Activated naive CD4-positive, alpha-beta T cell treated with Interleukin-2 at 50 U/mL for 16 hours (primary cell): ENCODE measurements around the gene TSPAN5.
"Not testable (repeated sequence)": the region's sequence is repeated elsewhere in the genome, so short reads cannot be mapped to it uniquely, and the experiment has no call there.

Source experiments
- DNase-seq: peaks from one replicate; pipeline ENCODE4 v3.0.0-alpha.2; 2020

The TSPAN5 gene

DNA sequence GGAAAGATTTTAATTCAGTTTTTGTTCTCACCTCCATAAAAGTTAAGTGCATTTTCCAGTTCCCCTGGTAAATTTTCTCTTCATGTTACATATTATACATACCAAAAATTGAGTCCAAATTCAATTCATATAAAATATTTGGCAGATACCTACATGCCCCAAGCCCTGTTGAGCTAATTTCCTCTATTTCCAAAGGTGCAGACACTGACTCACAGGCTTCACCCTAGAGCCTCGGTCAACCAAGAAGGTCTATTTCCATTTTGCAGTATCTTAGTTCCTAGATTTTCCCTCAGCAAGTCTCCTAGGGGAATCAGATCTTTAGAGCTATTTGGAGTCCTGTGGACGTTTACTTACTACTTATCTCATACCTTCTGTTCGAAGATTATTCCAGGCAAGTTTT, 174.4 kb downstream of the TSPAN5 start:
- no peak for DNase-seq

DNA sequence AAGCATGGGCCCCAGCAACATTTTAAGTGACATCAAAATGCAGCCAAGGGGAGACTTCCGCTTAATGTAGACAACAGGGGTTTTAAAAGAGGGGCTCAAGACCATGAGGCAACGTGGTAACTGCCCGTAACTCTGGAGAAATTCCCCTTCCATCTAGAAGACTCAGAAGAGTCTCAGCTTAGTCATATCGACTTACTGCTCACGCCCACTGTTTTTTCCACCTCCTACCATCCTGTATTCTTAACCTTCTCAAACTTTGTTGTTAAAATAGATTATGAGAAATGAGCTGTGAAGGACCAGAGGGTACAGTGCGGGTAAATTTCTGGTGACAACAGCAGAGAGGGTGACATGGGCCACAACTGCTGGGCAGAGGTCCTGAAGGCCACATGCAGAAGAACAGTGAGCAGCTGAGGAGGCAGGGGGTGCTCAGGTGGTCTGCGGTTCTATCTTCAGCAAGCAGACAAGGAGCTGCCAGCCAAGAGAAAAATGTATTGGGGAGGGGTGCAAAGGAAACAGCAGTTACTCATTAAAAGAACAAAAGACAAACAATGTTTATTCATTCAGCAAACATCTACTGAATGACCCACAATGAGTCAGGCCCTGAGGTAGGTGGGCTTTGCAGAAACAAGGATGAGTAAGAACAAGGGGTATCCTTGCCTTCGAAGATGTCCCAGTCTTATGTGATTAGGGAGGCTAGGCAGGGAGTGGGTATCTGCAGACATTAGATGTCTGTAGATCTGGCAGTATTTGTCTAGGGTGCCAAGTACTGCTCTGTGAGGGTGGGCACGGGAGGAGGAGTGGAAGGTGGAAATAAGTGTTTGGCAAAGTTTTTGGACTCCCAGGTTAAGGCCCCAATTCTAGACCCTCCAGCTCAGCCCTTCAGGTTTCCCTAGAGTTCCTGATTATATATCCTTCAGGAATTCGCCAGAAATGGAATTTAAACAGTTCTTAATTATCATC, 175.3 kb downstream of the TSPAN5 start:
- peak; percentile 45 for DNase-seq

DNA sequence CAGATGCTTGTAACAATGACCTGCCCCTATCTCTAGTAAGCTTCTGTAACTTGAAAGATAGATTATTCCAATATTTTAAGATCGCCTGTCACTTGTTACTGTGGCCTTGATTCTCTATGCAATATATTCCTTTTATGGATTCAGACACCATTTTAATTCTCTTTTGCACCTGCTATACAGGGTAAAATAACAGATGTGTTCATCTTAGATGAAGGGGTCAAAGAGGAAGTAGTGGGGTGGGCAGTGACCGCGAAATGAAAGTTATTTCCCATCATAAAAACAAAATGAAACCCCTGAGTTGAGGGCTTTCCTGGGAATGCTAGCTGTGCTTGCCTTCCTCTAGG, 175.9 kb downstream of the TSPAN5 start:
- no peak for DNase-seq

DNA sequence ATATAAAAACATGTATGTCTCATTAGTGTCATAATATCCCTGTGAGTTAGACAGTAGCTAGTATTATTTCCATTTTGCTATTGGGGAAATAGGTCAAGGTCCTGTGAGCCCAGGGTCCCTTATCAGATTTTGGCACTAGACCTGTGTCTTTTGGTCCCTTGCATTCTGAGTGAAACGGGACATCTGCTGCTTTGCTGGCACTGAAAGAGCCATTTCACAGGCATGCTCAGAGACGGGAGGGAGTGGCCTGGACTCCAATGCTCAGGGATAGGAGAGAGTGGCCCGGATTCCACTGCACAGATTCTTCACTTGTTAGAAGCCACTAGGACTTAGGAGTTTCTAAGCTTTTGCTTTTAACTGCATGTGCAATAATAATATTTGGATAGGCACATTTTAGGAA, 177.2 kb downstream of the TSPAN5 start:
- DNase-seq = no peak

DNA sequence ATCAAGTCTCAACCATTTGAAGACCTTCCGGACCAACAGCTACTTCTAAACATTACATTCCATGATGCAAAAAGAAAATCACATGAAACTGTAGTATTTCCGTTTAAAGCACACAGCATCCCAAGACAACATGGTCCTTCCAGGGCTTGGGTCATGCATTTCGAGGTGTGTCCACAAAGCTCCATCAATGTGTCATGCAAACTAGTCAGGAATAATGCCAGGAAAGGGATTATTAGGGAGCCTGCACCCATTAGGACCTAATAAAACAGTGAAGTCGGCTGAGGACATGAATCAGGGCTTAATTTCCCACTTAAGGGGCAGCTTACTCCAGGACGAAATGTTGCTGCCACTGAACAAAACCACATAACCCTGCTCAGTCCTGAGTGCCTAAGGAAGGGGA, 177.9 kb downstream of the TSPAN5 start:
- no peak for DNase-seq

DNA sequence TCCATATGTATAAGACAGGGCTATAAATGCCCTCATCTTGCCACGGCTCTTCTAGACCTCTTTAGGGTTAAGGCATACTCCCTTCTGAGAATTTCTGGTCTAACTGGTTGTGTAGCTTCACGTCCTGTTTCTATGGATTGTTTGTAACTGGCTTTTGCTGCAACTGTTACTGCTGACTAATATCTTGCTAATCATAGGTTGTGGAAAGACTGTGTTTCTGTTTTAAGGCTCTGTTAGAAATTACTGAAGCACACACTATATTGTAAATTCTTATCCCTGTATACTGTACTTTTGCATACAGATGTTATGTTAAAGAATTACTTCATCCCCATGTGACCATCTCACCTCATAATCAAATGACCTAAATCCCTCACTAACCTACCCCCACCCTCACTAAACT, 178.8 kb downstream of the TSPAN5 start:
- not testable (repeated sequence) for DNase-seq

DNA sequence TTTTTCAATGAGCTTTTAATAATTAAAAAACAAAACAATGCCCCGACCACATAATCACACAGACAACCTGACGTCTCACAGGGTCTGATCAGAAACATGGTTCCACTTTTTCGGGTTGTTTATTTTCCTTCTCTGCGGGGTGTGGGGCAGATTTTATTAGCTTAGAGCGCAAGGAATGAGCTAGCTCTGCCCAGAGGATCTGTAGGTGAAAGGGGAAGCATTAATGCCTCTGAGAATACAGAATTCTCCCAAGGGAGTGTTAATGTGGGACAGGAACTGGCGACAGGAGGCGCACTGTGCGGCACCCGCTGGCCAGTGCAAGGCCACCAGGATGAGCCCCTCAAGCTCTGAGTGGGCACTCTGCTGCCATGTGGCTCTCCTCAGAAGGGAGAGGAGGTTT, 181.5 kb downstream of the TSPAN5 start:
- no peak for DNase-seq

DNA sequence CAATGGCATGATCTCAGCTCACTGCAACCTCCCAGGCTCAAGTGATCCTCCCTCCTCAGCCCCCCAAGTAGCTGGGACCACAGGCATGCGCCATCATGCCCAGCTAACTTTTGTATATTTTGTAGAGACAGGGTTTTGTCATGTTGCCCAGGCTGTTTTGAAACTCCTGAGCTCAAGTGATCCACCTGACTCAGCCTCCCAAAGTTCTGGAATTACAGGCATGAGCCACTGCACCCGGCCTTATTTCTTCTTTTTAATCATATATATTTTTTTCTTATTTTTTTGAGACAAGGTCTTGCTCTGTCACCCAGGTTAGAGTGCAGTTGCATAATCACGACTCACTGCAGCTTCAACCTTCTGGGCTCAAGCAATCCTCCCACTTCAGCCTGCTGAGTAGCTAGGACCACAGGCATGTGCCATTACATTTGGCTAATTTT, 184.0 kb downstream of the TSPAN5 start:
- no peak for DNase-seq

DNA sequence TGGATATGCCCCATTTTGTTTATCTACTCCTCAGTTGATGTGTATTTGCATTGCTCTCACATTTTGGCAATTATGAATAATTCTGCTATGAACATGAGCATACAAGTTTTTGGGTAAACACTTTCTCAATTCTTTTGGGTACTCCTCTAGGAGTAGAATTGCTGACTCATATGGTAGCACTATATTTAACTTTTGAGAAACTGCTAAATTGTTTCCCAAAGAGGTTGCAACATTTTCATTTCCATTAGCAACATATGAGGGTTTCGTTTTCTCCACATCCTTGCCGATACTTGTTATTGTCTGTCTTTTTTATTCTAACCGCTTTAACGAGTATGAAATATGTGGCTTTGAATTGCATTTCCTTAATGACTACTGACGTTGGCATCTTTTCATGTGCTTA, 185.4 kb downstream of the TSPAN5 start:
- no peak for DNase-seq

DNA sequence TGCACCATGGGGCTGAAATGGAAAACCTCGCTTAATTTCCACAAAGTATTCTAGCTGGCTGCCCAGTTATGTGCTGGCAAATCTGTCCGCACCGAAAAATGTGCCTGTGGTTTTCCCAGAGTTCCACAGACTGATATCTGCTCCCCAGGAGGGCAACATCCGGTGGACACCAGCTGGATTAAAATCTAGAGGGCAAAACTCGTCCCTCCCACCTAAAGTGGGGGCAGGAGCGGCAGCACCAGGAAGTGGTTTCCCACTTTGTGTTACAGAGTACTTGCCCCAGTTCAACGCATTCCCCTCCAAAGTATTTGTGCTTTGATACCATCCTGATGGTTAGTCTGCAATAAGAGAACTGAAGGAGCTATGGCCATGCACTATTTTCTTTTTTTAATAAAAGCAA, 187.6 kb downstream of the TSPAN5 start:
- DNase-seq = no peak

DNA sequence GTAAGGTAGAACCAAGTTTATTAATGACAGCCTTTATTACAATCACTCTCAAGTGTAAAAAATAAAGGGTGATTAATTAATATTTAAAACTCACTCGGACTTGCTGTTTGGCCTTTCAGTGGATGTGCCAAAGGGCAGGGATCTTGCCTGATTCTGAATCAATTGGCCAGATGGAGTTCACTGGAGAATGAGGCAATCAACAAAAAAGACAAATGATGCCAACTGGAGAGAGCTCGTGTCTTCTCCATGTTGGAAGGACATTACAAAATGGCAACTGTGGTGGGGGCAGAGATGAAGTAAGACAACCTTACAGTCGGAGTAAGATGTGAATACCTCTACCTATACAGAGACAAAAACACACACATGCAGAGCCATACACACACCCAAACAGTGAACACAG, 188.0 kb downstream of the TSPAN5 start:
- DNase-seq = no peak

DNA sequence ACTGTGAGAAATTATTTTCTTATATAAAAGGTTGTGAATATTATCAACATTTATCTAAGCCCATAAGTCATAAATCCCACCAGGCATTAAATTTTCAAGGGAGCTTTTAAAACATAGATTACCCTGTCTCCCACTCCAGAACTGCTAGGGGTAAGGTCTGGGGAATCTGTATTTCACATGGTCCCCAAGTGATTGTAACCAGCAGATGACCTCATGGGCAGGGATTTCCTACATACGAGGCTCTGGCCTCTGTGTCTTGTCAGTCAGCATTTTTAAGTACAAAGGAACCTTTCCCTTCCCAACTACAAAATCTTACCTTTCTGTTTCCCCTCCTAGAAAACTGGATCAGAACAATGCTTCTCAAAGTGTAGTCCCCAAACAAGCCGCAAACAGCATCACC, 188.6 kb downstream of the TSPAN5 start:
- no peak for DNase-seq

DNA sequence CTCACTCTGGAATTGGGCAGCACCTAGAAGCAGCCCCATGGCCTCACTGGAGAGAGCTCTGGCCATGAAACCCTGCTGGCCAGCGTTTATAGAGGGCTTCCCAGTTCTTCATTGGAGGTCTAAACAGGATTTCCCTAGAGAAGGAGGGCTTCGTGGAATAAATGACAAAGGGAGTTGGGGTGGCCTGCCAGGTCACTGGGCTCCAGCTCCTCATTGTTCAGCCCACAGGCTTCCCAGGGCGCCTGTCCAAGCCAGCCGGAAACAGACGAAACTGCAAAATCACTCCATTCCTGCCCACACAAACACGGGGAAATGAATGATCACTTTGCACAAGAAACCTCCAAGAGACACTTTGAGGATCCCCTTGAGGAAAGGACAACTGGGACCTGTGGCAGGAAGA, 189.7 kb downstream of the TSPAN5 start:
- no peak for DNase-seq

DNA sequence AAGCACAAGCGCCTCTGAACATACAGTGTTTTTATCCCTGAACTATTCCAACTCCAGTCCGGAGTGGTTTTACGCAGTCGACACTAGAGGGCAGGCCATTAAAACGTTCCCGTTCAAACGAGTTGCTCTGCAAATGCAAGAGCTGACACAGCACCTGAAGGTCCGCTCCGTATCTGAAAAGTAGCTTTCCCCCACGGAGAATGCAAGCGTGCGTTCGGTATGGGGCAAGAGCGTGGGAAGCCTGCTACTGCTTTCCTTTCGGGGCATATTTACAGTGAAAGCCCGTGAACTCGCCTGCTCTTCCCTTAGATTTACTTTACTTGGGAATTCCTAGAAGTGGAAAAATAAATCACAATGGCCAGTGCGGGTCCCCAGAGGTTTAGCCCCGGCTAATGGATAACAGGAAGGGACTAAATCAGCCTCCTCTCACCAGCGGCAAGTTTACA, 190.8 kb downstream of the TSPAN5 start:
- peak; percentile 72 for DNase-seq

DNA sequence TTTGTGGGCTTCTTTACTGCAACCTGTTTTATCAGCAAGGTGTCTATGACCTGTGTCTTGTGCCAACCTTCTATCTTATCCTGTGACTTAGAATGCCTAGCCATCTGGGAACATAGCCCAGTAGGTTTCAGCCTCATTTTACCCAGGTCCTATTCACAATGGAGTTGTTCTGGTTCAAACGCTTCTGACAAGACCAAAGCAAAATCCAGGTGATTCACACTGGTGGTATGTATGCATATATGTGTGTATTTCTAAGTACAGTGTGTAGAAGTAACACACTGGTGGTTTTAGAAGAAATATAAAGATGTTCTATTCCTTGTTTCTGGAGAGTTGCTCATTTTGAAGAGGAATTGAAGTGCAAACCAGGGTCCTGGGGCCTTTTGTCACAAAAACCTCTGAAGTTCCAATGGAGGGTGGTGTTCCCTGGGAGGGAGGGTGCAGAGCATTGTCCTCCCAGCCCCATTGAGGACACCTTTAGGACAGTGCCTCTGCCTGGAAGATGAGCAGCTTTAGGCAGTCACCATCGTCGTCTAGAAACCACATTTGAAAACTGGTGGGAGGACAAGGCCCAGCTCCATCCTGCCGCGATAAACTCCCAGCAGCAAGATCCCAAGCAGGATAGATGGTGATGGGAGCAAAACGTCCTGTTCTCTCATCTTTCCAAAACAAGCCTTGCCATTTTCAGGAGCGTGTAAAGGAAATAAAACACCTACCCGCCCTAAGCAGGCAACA, 191.4 kb downstream of the TSPAN5 start:
- DNase-seq = no peak

DNA sequence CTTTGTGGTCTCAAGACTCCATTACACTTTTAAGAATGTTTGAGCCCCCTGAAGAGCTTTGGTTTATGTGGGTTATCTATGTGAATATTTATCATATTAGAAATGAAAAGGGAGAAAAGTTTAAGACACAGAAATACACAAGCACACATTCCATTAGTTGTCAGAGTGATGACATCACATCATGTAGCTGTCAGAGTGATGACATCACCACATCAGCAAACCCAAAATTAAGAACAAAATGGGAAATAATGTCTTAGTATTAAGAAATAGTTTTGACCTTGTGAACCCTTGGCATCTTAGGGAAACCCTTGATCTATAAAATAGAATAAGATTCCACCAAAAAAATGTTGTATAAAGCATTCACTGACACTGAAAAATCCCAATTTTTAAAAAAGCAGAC, 195.9 kb downstream of the TSPAN5 start:
- DNase-seq = no peak

DNA sequence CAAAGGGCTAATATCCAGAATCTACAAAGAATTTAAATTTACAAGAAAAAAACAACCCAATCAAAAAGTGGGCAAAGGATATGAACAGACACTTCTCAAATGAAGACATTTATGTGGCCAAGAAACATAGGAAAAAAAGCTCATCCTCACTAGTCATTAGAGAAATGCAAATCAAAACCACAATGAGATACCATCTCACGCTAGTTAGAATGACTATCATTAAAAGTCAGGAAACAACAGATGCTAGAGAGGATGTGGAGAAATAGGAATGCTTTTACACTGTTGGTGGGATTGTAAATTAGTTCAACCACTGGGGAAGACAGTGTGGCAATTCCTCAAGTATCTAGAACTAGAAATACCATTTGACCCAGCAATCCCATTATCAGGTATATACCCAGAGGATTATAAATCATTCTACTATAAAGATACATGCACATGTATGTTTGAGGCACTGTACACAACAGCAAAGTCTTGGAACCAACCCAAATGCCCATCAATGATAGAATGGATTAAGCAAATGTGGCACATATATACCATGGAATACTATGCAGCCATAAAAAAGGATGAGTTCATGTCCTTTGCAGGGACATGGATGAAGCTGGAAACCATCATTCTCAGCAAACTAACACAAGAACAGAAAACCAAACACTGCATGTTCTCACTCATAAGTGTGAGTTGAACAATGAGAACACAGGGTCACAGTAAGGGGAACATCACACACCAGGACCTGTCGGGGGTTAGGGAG, 197.1 kb downstream of the TSPAN5 start:
- not testable (repeated sequence) for DNase-seq

DNA sequence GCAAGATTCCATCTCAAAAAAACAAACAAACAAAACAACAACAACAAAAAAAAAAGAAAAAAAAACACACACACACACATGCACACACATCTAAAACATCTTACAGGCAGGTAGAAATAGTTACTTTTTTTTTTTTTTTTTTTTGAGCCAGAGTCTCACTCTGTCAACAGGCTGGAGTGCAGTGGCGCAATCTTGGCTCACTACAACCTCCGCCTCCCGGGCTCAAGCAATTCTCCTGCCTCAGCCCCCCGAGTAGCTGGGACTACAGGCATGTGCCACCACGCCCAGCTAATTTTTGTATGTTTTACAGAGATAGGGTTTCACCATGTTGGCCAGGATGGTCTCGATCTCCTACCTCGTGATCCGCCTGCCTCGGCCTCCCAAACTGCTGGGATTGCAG, 201.0 kb downstream of the TSPAN5 start:
- not testable (repeated sequence) for DNase-seq

DNA sequence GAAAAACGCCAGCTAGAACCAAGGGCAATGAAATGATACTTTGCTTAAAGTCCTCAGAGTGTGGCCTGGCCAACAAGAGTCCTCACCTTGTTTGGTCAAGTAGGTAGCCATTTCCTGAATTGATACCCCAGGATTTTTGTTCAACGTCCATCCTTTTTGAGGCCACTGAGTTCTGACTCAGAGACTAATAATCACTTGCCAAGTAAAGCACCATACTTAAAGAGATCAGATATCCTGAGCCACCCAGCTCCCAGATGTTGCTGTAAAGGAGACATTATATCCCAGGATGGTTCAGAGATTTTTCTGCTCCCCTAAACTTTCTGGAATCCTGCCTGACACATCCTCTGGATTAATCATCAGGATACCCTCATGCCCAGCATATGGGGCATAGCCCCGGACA, 206.3 kb downstream of the TSPAN5 start:
- no peak for DNase-seq

DNA sequence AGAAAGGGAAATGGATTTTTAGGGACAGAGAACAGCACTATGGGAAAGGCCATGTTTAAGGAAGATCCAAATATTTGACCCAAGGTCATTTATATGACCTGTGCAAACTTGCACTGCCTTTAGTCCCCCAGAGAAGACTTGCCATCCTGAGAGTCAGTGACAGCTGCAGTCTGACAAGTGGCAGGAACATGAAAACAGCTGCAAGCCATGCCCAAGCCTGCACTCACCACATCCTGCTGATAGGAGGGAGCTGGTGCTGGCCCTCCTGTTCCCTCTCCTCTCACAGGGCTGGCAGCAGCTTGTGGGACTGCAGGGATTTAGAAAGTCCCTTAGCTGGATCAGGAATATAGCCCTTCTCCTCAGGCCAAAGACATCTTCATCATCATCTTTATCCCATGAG, 209.5 kb downstream of the TSPAN5 start:
- DNase-seq = no peak

DNA sequence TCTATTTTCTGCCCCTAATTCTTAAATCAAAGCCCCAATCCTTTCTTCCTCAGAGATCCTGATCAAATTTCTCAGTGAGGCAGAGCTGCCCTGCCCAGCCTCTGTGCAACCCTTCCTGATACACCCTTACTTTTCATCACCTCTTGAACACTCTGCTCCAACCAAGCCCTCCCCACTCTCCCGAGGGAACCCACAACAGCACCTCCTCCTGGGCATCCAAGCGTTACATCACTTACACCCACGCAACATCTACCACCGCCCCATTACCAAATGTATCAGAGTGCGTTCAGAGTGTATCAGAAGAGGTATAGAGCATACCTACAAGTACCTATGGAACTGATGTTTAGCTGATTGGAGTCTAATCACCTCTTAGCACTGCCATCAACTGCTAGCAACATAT, 210.8 kb downstream of the TSPAN5 start:
- DNase-seq = no peak

DNA sequence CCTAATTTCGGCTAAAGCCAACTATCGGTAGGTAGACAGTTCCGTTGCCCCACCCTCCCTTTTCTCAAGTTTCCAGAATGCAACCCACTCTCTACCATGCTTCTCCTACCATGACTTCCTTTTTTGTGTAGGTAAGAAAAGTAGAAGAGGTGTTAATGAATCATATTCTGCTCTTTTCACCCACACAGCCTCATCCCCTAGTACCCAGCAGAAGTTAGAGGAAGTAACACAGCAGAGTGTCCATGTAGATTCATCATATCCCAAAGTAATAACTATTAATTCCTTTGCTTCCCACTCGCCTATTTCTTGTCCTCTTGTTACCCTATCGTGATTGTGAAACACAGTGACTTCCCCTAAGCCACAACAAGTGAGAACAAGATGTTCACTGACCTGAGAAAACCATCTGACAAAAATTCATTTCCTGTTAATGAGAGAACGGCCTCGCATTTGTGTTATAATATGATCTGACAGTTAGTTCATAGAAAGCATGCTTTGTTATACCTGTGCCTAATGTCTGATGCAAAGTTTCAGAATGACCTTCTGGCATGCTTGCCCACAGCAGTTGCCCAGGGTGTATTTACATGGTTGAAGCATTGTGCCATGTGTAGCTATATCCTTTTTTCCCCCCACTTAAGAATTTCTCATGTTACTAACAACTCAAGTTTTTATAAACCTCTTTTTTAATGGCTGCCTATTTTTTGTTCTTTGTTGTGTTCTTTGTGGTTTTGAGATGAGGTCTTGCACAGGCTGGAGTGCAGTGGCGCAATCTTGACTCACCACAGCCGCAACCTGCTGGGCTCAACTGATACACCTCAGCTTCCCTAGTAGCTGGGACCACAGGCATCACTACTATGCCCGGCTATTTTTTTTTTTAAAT, 211.7 kb downstream of the TSPAN5 start:
- DNase-seq = peak; percentile 58
